VCaP (cell line): ENCODE measurements around the gene GNAQ.
A peak's percentile ranks its signal among the peaks of the same experiment; 100 is the strongest.

Experiments
- H3K27ac ChIP-seq: fragments of 450-650 bp; 2 replicates; pipeline ENCODE4 v1.5.1; 2017
- CTCF ChIP-seq: fragments of 450-650 bp; conservative IDR thresholded peaks from 2 replicates; pipeline ENCODE4 v1.5.1; 2017; ENCODE audit warnings: mild to moderate bottlenecking, moderate library complexity

Gene GNAQ

GRCh38 chr9:77756449-77756848, 275.2 kb downstream of the GNAQ start:
- 0 out of 2 replicates have a peak, but pooled peaks have one; percentile 11 for TF ChIP-seq CTCF
- no peak overlapping the region for H3K27ac ChIP-seq

GRCh38 chr9:77753180-77753579, 278.4 kb downstream of the GNAQ start:
- no peak for TF ChIP-seq CTCF
- no peak overlapping the region for H3K27ac ChIP-seq

GRCh38 chr9:77752554-77752953, 279.1 kb downstream of the GNAQ start:
- no peak for TF ChIP-seq CTCF
- H3K27ac ChIP-seq: peak overlapping the region; percentile 31; the same call in 1 of the 2 replicates

- peak overlapping the region; percentile 31; the same call in 1 of the 2 replicates for H3K27ac ChIP-seq
Measured at GRCh38 chr9:77751341-77752091, 280.1 kb downstream of the GNAQ start.

GRCh38 chr9:77750981-77751340, 280.6 kb downstream of the GNAQ start:
- H3K27ac ChIP-seq: no peak overlapping the region
- no peak for TF ChIP-seq CTCF

More at GRCh38 chr9:77751341-77752091, 280.1 kb downstream of the GNAQ start:
- peak; percentile 79 for TF ChIP-seq CTCF

GRCh38 chr9:77750284-77750683, 281.3 kb downstream of the GNAQ start:
- no peak for TF ChIP-seq CTCF
- H3K27ac ChIP-seq: no peak overlapping the region

GRCh38 chr9:77748214-77748772, 283.3 kb downstream of the GNAQ start:
- no peak for TF ChIP-seq CTCF
- H3K27ac ChIP-seq: no peak overlapping the region
